Activated CD8-positive, alpha-beta T cell treated with anti-CD3 and anti-CD28 coated beads for 36 hours (primary cell): Measurements from ENCODE around the gene SEPTIN1. TPM values are rescaled to one million over a fixed set of nuclear protein-coding genes. Genes with fewer than 3 reads are reported as not detected.

ENCODE experiments used
- ATAC-seq: fragments of 200-7000 bp; cut with Tn5 transposase; one replicate; pipeline ENCODE4 v1.10.0; 2021; ENCODE audit warnings: mild to moderate bottlenecking, moderate library complexity
- CTCF ChIA-PET: fragments of 350-600 bp; sonication (Branson Sonifier 250); formaldehyde crosslinking; loops from one replicate; lab custom pipeline; 2021; ENCODE audit warnings: antibody characterized with exemption; lab: Charles Lee
- POLR2A ChIA-PET: fragments of 350-600 bp; sonication (Branson Sonifier 250); formaldehyde crosslinking; loops from one replicate; lab custom pipeline; 2021; ENCODE audit warnings: antibody characterized with exemption; lab: Charles Lee
- DNase-seq: peaks from one replicate; pipeline ENCODE4 v3.0.0-alpha.2; 2020
- H3K27ac Mint-ChIP-seq: one replicate; pipeline ENCODE4 v1.8.0; 2021; ENCODE audit warnings: mild to moderate bottlenecking, mixed read lengths
- H3K27me3 Mint-ChIP-seq: one replicate; pipeline ENCODE4 v1.8.0; 2021; ENCODE audit warnings: mixed read lengths
- H3K36me3 Mint-ChIP-seq: one replicate; pipeline ENCODE4 v1.8.0; 2021; ENCODE audit warnings: low read depth, mixed read lengths
- H3K4me1 Mint-ChIP-seq: one replicate; pipeline ENCODE4 v1.8.0; 2021; ENCODE audit warnings: low read depth, mixed read lengths
- H3K4me3 Mint-ChIP-seq: one replicate; pipeline ENCODE4 v1.8.0; 2021; ENCODE audit warnings: mild to moderate bottlenecking, moderate library complexity, mixed read lengths
- H3K9me3 Mint-ChIP-seq: one replicate; pipeline ENCODE4 v1.8.0; 2021; ENCODE audit warnings: mixed read lengths
- CTCF ChIP-seq: fragments of 200-600 bp; IDR thresholded peaks from one replicate; pipeline ENCODE4 v1.8.0; 2022; ENCODE audit warnings: antibody characterized with exemption, mild to moderate bottlenecking
- intact Hi-C: fragments of 100-400 bp; cut with micrococcal nuclease; formaldehyde crosslinking; loops from one replicate; pipeline ENCODE4 v1.10.0; 2022
- total RNA-seq, 2 experiments: library from RNA; stranded (reverse); gene quantifications; one replicate each; pipeline ENCODE4 v1.2.3, GENCODE V29; 2021

SEPTIN1 gene
- total RNA-seq, 2 experiments from 2014 or later, result 163 to 169 TPM

DNA sequence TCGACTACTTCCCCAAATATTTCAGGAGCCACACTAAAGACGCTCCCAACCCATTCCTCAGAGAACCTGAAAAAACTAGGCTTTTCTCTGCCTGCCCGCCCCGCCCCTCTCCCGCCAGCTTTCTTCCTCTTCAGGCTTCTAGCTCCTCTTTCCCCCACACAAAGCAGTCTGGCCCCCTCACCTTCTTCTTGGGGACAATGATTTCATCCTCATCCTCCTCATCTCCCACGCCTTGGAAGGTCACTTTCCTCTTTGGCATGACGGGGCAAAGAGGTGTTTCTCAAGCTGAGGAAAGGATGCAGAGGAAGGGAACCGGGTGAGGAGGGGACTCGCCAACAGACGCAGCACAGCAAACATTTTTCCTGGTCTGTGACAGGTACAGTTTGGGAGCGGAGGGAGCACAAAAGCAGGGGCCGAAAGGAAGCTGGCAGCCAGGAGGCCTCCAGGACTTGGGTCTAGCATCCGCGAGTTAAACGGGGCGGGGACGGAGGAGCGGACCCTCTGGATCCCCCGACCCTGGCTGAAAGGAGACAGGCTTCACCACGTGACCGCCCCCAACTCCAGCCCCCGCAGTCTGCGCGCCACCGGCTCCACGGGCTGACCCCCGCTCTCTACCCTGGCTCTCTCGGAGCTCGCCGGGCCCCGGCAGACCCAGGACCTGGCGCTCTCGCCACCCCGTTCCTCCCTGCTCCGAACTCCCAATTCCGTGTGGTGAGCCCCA is 27.8 kb downstream of the SEPTIN1 start:
- TF ChIP-seq CTCF, result no peak
- POLR2A ChIA-PET, result interaction anchor here (0.6 to 9.7 kb wide), 11 partner anchors 8 to 218 kb away, joined by 3 to 73 read pairs (median 5); partner anchors contain the start of genes SEPTIN1, TBC1D10B and ZNF771
- DNase-seq, result peak; percentile 51

DNA sequence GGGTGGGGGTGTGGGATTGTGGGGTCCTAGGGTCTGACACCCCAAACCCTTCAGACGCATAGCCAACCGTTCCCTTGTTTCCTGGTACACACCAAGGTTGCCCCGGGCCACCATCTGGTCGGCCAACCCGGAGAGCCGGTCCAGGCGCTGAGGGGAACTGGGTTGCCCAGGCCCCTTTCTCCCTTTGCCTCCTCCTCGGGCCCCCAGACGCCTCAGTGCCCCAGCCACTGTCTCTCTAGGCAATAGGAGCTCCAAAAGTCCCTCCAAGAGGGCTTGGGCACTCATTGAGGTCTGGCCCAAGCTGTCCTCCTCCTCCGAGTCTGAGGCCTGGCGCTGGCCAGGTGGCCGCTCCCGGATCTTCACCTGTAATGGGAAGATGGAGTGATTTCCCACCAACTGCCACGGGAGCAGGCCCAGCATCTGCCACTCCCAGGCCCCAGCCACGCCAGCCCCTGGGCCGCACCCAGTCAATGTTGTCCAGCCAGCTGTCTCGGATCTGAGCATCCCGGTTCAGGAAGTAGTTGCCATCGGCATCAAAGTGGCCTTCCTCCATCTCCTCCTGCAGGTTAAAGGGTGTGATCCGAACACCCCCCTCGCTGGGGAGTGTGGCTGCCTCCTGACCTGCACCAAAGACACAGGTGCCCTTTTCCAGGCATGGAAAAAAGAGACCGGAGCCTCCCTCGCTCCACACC is 28.8 kb downstream of the SEPTIN1 start:
- peaks cover 41% of the 10 kb centered on the region for H3K36me3 Mint-ChIP-seq
- H3K9me3 Mint-ChIP-seq, result no peaks in the 10 kb centered on the region
- H3K4me3 Mint-ChIP-seq, result peak overlapping the region; percentile 97
- POLR2A ChIA-PET, result interaction anchor here (0.9 to 9.7 kb wide), 7 partner anchors 7 to 219 kb away, joined by 3 to 73 read pairs (median 6); partner anchors contain the start of gene TBC1D10B
- peaks cover 60% of the 10 kb centered on the region for H3K4me1 Mint-ChIP-seq
- CTCF ChIA-PET, result interaction anchor here (1.8 to 2.0 kb wide), 3 partner anchors 13 to 56 kb away, joined by 5 to 8 read pairs (median 5); partner anchors contain the start of gene ZNF771
- intact Hi-C loops, result no loop called here
- no peak overlapping the region for H3K27ac Mint-ChIP-seq
- ATAC-seq (no peak), DNase-seq (no peak)
- no peaks in the 10 kb centered on the region for H3K27me3 Mint-ChIP-seq
- no peak for TF ChIP-seq CTCF

More for the DNA sequence above, 27.8 kb downstream of the SEPTIN1 start:
- CTCF ChIA-PET, result interaction anchor here (0.9 to 2.0 kb wide), 5 partner anchors 10 to 55 kb away, joined by 3 to 8 read pairs (median 5); partner anchors contain the start of genes SEPTIN1 and ZNF771
- H3K4me1 Mint-ChIP-seq, result peaks cover 56% of the 10 kb centered on the region
- H3K36me3 Mint-ChIP-seq, result peaks cover 37% of the 10 kb centered on the region
- peak; percentile 38 for ATAC-seq
- intact Hi-C loops, result no loop called here
- H3K27me3 Mint-ChIP-seq, result no peaks in the 10 kb centered on the region
- H3K9me3 Mint-ChIP-seq, result no peaks in the 10 kb centered on the region
- peak overlapping the region; percentile 97 for H3K4me3 Mint-ChIP-seq
- H3K27ac Mint-ChIP-seq, result peak overlapping the region; percentile 93

DNA sequence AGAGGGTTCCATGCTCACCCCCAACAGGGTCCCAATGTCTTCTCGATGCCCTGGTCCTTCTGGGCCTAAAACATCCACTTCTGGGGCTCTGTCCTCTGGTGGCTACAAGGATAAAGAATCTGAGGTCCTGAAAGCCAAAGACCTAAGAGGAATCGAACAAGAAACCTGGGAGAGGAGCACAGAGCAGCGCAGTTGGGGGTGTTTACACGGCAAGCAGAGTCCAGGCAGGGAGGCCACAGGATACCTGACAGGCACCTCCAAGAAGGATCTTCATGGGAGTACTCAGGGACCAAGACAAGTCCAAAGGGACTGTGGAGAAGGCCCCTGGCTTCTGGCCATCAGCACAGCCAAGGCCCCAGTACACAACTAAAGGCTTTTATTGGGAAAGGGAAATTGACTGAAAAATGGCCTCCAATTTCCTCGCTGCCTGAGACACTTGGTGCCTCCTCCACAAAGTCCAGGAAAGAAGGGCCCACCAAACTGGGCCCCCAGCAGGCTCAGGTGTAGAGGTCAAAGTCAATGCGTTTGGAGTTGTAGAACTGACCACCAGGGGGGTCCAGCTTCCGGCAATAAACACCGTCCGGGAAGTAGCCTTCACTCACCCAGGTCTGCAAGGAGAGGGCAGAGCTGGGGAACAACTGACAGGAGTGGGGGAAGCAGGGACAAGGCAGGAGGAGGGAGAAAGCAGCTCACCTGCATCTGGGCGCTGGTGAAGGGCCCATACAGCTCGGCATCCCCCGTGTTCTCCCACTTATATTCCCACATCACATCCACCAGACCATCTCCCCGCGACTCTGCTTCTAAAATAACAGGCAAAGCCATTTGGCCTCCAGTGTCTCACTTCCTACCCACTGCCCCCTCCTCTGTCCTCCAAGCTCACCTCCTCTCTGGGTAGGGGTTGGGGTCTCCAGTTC is 29.6 kb downstream of the SEPTIN1 start:
- H3K4me3 Mint-ChIP-seq, result peak overlapping the region; percentile 24
- no peaks in the 10 kb centered on the region for H3K27me3 Mint-ChIP-seq
- peaks cover 41% of the 10 kb centered on the region for H3K36me3 Mint-ChIP-seq
- DNase-seq (no peak), ATAC-seq (no peak)
- CTCF ChIA-PET, result interaction anchor here (1.8 kb wide), 1 partner anchor 14 kb away, joined by 5 read pairs; no protein-coding TSS in a partner anchor
- intact Hi-C loops, result no loop called here
- POLR2A ChIA-PET, result interaction anchor here (0.9 to 9.7 kb wide), 4 partner anchors 10 to 54 kb away, joined by 3 to 73 read pairs (median 4); partner anchors contain the start of gene TBC1D10B
- no peaks in the 10 kb centered on the region for H3K9me3 Mint-ChIP-seq
- H3K4me1 Mint-ChIP-seq, result peaks cover 60% of the 10 kb centered on the region
- peak overlapping the region; percentile 42 for H3K27ac Mint-ChIP-seq
- no peak for TF ChIP-seq CTCF

- ChIA-PET CTCF (no interaction called here), POLR2A (interaction anchor here (0.9 to 1.2 kb wide), 4 partner anchors 9 to 58 kb away, joined by 3 to 5 read pairs (median 3); no protein-coding TSS in a partner anchor)
- no peaks in the 10 kb centered on the region for H3K27me3 Mint-ChIP-seq
- peaks cover 41% of the 10 kb centered on the region for H3K36me3 Mint-ChIP-seq
- no peaks in the 10 kb centered on the region for H3K9me3 Mint-ChIP-seq
- intact Hi-C loops, result no loop called here
- no peak overlapping the region for H3K4me3 Mint-ChIP-seq
- TF ChIP-seq CTCF, result no peak
- H3K4me1 Mint-ChIP-seq, result peaks cover 56% of the 10 kb centered on the region
- ATAC-seq (no peak), DNase-seq (no peak)
- H3K27ac Mint-ChIP-seq, result peak overlapping the region; percentile 81
Observed at GRCh38 chr16:30351586-30352419, 30.6 kb downstream of the SEPTIN1 start.
